HL-60 (cell line): Measurements from ENCODE around the gene FYB2.
A peak's percentile ranks its signal among the peaks of the same experiment; 100 is the strongest.

Source experiments
- DNase-seq, 2 experiments: peaks; one replicate each; pipeline ENCODE4 v3.0.0-alpha.2; 2010 to 2020; ENCODE audit warnings: low read depth in 1 of 2, low spot score in 1 of 2
- H3K27ac ChIP-seq: fragments of 250-450 bp; sonication (Bioruptor Pico); replicated peaks from 2 replicates; pipeline ENCODE4 v1.5.1; 2020; ENCODE audit warnings: mild to moderate bottlenecking, moderate library complexity
- H3K27me3 ChIP-seq: fragments of 250-450 bp; sonication (Bioruptor Pico); 2 replicates; pipeline ENCODE4 v1.5.1; 2021; ENCODE audit warnings: mild to moderate bottlenecking, moderate library complexity; ENCODE audit not compliant: insufficient read depth, poor library complexity, severe bottlenecking
- H3K4me3 ChIP-seq: replicated peaks from 2 replicates; pipeline ENCODE4 v1.5.1; 2011; ENCODE audit warnings: mild to moderate bottlenecking, control low read depth, low read length; ENCODE audit not compliant: insufficient read depth
- GABPA ChIP-seq: IDR thresholded peaks from 2 replicates; pipeline ENCODE4 v1.6.1; 2012; ENCODE audit warnings: low read depth
- POLR2AphosphoS5 ChIP-seq: IDR thresholded peaks from 2 replicates; pipeline ENCODE4 v1.6.1; 2012; ENCODE audit warnings: low read depth
- SPI1 ChIP-seq: IDR thresholded peaks from 2 replicates; pipeline ENCODE4 v1.6.1; 2012; ENCODE audit warnings: low read depth, mild to moderate bottlenecking, borderline replicate concordance
- TF ChIP-seq, protein P1 (sequence below): IDR thresholded peaks from one replicate; pipeline ENCODE4 v1.5.1; 2011; ENCODE audit warnings: low read length, control low read depth, inconsistent platforms; ENCODE audit not compliant: insufficient read depth
- TF ChIP-seq, protein P2 (sequence below): IDR thresholded peaks from 2 replicates; pipeline ENCODE4 v1.6.1; 2012; ENCODE audit warnings: low read depth; ENCODE audit not compliant: insufficient replicate concordance

FYB2 gene

GRCh38 chr1:56824271-56824670 lies 5.1 kb upstream of the FYB2 start:
- Histone ChIP-seq H3K27ac (no peak overlapping the region), H3K27me3 (no peaks in the 10 kb centered on the region), H3K4me3 (no peak overlapping the region)
- DNase-seq = no peak
- TF ChIP-seq GABPA = no peak
- no peak for TF ChIP-seq SPI1
- TF ChIP-seq, protein P1, sequence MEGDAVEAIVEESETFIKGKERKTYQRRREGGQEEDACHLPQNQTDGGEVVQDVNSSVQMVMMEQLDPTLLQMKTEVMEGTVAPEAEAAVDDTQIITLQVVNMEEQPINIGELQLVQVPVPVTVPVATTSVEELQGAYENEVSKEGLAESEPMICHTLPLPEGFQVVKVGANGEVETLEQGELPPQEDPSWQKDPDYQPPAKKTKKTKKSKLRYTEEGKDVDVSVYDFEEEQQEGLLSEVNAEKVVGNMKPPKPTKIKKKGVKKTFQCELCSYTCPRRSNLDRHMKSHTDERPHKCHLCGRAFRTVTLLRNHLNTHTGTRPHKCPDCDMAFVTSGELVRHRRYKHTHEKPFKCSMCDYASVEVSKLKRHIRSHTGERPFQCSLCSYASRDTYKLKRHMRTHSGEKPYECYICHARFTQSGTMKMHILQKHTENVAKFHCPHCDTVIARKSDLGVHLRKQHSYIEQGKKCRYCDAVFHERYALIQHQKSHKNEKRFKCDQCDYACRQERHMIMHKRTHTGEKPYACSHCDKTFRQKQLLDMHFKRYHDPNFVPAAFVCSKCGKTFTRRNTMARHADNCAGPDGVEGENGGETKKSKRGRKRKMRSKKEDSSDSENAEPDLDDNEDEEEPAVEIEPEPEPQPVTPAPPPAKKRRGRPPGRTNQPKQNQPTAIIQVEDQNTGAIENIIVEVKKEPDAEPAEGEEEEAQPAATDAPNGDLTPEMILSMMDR = no peak
- TF ChIP-seq POLR2AphosphoS5 = no peak
- TF ChIP-seq, protein P2, sequence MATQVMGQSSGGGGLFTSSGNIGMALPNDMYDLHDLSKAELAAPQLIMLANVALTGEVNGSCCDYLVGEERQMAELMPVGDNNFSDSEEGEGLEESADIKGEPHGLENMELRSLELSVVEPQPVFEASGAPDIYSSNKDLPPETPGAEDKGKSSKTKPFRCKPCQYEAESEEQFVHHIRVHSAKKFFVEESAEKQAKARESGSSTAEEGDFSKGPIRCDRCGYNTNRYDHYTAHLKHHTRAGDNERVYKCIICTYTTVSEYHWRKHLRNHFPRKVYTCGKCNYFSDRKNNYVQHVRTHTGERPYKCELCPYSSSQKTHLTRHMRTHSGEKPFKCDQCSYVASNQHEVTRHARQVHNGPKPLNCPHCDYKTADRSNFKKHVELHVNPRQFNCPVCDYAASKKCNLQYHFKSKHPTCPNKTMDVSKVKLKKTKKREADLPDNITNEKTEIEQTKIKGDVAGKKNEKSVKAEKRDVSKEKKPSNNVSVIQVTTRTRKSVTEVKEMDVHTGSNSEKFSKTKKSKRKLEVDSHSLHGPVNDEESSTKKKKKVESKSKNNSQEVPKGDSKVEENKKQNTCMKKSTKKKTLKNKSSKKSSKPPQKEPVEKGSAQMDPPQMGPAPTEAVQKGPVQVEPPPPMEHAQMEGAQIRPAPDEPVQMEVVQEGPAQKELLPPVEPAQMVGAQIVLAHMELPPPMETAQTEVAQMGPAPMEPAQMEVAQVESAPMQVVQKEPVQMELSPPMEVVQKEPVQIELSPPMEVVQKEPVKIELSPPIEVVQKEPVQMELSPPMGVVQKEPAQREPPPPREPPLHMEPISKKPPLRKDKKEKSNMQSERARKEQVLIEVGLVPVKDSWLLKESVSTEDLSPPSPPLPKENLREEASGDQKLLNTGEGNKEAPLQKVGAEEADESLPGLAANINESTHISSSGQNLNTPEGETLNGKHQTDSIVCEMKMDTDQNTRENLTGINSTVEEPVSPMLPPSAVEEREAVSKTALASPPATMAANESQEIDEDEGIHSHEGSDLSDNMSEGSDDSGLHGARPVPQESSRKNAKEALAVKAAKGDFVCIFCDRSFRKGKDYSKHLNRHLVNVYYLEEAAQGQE = no peak

- DNase-seq = no peak
- H3K27ac ChIP-seq = no peak overlapping the region
- TF ChIP-seq SPI1 (no peak), POLR2AphosphoS5 (no peak), GABPA (no peak)
- TF ChIP-seq, protein P1 = no peak
- TF ChIP-seq, protein P2 = no peak
- no peak overlapping the region for H3K4me3 ChIP-seq
- H3K27me3 ChIP-seq = no peaks in the 10 kb centered on the region
These were observed 2.2 kb upstream of the FYB2 start for GRCh38 chr1:56821462-56821797.

- Histone ChIP-seq H3K27ac (no peak overlapping the region), H3K27me3 (no peaks in the 10 kb centered on the region), H3K4me3 (no peak overlapping the region)
- peak; percentile 31 to 68 for DNase-seq
- TF ChIP-seq, protein P1 = peak; percentile 97
- TF ChIP-seq POLR2AphosphoS5 (no peak), SPI1 (no peak)
These were observed 1.7 kb upstream of the FYB2 start for GRCh38 chr1:56820755-56821461.
